Hepatocyte (in vitro differentiated cells): ENCODE measurements around the gene CHST6.

ENCODE experiments used
- EZH2 ChIP-seq: fragments of 200-600 bp; sonication (generic); IDR thresholded peaks from 2 replicates; pipeline ENCODE4 v1.6.1; 2016; ENCODE audit warnings: antibody characterized with exemption, mild to moderate bottlenecking, borderline replicate concordance
- EZH2phosphoT487 ChIP-seq: fragments of 200-600 bp; sonication (generic); IDR thresholded peaks from one replicate; pipeline ENCODE4 v1.6.1; 2018; ENCODE audit warnings: antibody characterized with exemption, mild to moderate bottlenecking, low read depth, moderate library complexity; ENCODE audit not compliant: unreplicated experiment, severe bottlenecking
- TF ChIP-seq, protein P1 (sequence below): fragments of 200-600 bp; sonication (generic); IDR thresholded peaks from 2 replicates; pipeline ENCODE4 v1.5.1; 2016; ENCODE audit warnings: antibody characterized with exemption, mild to moderate bottlenecking; ENCODE audit not compliant: poor library complexity

- TF ChIP-seq, protein P1, sequence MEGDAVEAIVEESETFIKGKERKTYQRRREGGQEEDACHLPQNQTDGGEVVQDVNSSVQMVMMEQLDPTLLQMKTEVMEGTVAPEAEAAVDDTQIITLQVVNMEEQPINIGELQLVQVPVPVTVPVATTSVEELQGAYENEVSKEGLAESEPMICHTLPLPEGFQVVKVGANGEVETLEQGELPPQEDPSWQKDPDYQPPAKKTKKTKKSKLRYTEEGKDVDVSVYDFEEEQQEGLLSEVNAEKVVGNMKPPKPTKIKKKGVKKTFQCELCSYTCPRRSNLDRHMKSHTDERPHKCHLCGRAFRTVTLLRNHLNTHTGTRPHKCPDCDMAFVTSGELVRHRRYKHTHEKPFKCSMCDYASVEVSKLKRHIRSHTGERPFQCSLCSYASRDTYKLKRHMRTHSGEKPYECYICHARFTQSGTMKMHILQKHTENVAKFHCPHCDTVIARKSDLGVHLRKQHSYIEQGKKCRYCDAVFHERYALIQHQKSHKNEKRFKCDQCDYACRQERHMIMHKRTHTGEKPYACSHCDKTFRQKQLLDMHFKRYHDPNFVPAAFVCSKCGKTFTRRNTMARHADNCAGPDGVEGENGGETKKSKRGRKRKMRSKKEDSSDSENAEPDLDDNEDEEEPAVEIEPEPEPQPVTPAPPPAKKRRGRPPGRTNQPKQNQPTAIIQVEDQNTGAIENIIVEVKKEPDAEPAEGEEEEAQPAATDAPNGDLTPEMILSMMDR, result no peak
- TF ChIP-seq EZH2 (no peak), EZH2phosphoT487 (no peak)
Observed at GRCh38 chr16:75526032-75526790, 31.0 kb upstream of the CHST6 start.
